GM12892 (cell line): ENCODE results near the gene IL27RA.

Source experiments
- POLR2A ChIP-seq: IDR thresholded peaks from 2 replicates; pipeline ENCODE4 v1.6.1; 2011; ENCODE audit warnings: low read depth, low read length, control low read depth
- POLR2AphosphoS5 ChIP-seq: IDR thresholded peaks from 2 replicates; pipeline ENCODE4 v1.6.1; 2011; ENCODE audit warnings: low read depth, low read length, control low read depth

DNA sequence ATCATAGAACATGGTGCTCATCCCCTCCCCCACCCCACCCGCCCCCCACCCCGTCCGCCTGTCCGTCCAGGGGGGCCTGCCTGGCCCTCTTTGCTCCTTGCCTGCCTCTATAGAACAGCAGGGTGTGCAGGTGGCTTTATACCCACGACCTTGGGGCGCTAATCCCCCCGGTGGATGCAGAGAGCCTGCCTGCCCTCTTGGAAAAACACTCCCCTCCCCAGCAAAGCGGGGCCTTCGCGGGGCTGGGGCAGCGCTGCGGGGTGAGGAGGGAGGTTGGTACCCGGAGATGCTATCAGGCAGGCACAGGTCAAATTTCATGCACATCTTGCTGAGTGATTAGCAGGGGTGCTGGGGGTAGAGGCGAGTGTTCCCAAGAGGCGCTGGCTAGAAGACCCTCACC, 47.4 kb upstream of the IL27RA start:
- no peak for TF ChIP-seq POLR2A
- TF ChIP-seq POLR2AphosphoS5 = no peak
